HG03378 (cell line): ENCODE data around the gene STX16.
"Not testable (repeated sequence)": the region's sequence is repeated elsewhere in the genome, so short reads cannot be mapped to it uniquely, and the experiment has no call there.

Source experiments
- ATAC-seq: cut with Tn5 transposase; IDR thresholded peaks from one replicate; pipeline ENCODE4 v1.9.1; 2021; ENCODE audit warnings: mild to moderate bottlenecking, moderate library complexity; ENCODE audit not compliant: unreplicated experiment

Gene STX16

DNA sequence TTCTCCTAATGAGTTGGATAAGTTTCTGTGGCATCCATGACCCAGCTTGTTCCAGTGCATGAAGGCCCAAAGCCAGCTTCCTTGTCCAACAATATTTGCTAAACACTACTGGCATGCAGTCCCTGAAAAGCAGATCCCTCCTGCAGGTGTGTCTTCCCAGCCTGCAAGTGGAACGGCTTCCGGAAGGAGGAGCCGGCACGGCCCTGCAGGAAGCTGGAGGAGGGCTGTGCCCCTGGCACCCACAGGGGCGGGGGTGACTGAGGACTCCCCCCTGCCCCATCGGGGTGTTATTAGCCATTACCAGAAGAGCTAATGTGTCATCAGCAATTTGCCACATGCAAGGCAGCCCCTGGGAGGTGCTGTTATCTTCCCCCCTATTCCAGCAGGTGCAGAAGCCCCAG is 68.9 kb downstream of the STX16 start:
- no peak for ATAC-seq

GRCh38 chr20:58720890-58721289 is 69.8 kb downstream of the STX16 start:
- no peak for ATAC-seq

- ATAC-seq = no peak
Measured at GRCh38 chr20:58721951-58722778, 71.1 kb downstream of the STX16 start.

GRCh38 chr20:58722877-58723627 is 72.0 kb downstream of the STX16 start:
- no peak for ATAC-seq

- ATAC-seq = no peak
Measured at GRCh38 chr20:58723628-58723984, 72.5 kb downstream of the STX16 start.

DNA sequence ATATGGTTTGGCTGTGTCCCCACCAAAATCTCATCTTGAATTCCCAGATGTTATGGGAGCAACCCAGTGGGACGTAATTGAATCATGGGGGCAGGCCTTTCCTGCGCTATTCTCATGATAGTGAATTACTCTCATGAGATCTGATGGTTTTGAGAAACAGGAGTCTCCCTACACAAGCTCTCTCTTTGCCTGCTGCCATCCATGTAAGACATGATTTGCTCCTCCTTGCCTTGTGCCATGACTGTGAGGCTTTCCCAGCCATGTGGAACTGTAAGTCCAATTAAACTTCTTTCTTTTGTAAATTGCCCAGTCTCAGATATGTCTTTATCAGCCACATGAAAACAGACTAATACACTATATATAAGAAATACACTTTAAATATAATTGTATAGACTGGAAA is 75.1 kb downstream of the STX16 start:
- not testable (repeated sequence) for ATAC-seq
